ENCODE results near the gene OLFM1. TPM values are rescaled to one million over a fixed set of nuclear protein-coding genes. Genes with fewer than 3 reads are reported as not detected.

The OLFM1 gene
- total and polyA plus RNA-seq, 2 of the 4 experiments (the other 2 are of a cell fraction), result 0.36 to 0.38 TPM

DNA sequence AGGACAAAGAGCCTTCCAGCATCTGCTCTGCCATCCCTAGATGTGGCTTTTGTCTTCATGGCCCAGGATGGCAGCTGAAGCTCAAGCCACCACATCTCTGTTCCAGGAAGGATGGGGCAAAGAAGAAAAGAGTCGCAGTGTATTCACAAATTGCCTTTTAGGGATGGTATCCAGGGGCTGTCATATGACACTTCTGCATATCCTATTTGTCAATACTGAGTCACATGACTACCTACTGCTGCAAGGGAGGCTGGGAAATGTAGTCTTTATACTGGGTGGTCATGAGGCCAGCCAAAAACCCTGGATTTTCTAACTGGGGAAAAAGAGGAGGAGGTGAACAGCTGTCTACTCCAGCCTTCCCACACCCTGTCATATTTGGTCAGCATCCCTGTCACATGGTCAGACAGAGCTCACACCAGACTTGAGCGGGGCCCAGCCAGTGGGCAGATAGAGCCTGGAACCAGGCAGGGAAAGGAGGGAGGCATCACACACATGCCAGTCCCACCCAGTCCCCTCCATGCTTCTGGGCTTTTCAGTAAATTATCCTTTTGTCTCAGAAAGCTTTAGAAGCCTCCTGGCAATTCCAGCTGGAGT is 52.0 kb downstream of the OLFM1 start:
- in situ Hi-C loops (cut with MboI; ENCODE audit: low sequenced_read_pairs) (no loop called here), intact Hi-C loops (cut with micrococcal nuclease) (no loop called here), dilution Hi-C loops (cut with HindIII; ENCODE audit: low sequenced_read_pairs, unreplicated experiment) (no loop called here)
- H3K23ac ChIP-seq (ENCODE audit: low read depth, low read length), result no peak overlapping the region
- H3K14ac ChIP-seq (replicated peaks; ENCODE audit: low read depth, low read length), result no peak overlapping the region
- BruUV-seq (replicated peaks), result no TSS peak
- no peaks in the 10 kb centered on the region for H3K9me1 ChIP-seq (ENCODE audit: insufficient read depth, low read length)
- DNase-seq (no peak), ATAC-seq (ENCODE audit: low read depth) (no peak)
- WGBS, 2 experiments (ENCODE audit: extremely low coverage in 2 of 2, insufficient read length in 1 of 2), result no CpG with 5 or more reads among the region's 2 CpGs
- no peak overlapping the region for H3K56ac ChIP-seq (ENCODE audit: extremely low read depth, insufficient read depth, low read length)
- no peak overlapping the region for H3K18ac ChIP-seq (ENCODE audit: low read depth, low read length)
- H3K4me1 ChIP-seq (ENCODE audit: control insufficient read depth, insufficient read depth, low read length), result no peaks in the 10 kb centered on the region
- no peak overlapping the region for H2BK20ac ChIP-seq (ENCODE audit: low read depth, low read length)
- H3K9me3 ChIP-seq (ENCODE audit: control insufficient read depth, insufficient read depth, low read length), result peaks cover 37% of the 10 kb centered on the region
- H3K9ac ChIP-seq (ENCODE audit: low read depth, low read length), result no peak overlapping the region
- H2BK5ac ChIP-seq (ENCODE audit: low read depth, low read length, poor library complexity, severe bottlenecking), result no peak overlapping the region
- H3K36me3 ChIP-seq (ENCODE audit: control insufficient read depth, insufficient read depth, low read length), result no peaks in the 10 kb centered on the region
- no peak overlapping the region for H4K91ac ChIP-seq (ENCODE audit: insufficient read depth, low read depth, low read length)
- H3K4me3 ChIP-seq (ENCODE audit: insufficient read depth, low read depth, low read length), result no peak overlapping the region
- no peak overlapping the region for H2AK9ac ChIP-seq (replicated peaks; ENCODE audit: low read depth, low read length, poor library complexity)
- no peak overlapping the region for H4K8ac ChIP-seq (ENCODE audit: low read depth in 2 of 2, low read length in 2 of 2)
- H2BK15ac ChIP-seq (ENCODE audit: low read depth, low read length), result no peak overlapping the region
- CTCF ChIA-PET, result no interaction called here
- H3K4me2 ChIP-seq (ENCODE audit: low read depth, low read length), result no peak overlapping the region
- no peak overlapping the region for H2AK5ac ChIP-seq (ENCODE audit: low read depth, low read length)
- no peak overlapping the region for H2AFZ ChIP-seq (replicated peaks; ENCODE audit: low read length, poor library complexity)
- H3K27ac ChIP-seq (ENCODE audit: insufficient read depth, low read length), result no peak overlapping the region
- H3K27me3 ChIP-seq (ENCODE audit: control insufficient read depth, insufficient read depth, low read length), result no peaks in the 10 kb centered on the region
- H2BK120ac ChIP-seq (ENCODE audit: low read depth, low read length), result no peak overlapping the region
- H3K4ac ChIP-seq (ENCODE audit: low read depth, low read length), result no peak overlapping the region
- POLR2A ChIA-PET (ENCODE audit: unreplicated experiment), result no interaction called here
- H3K79me1 ChIP-seq (ENCODE audit: low read depth in 1 of 2, low read length in 2 of 2), result no peaks in the 10 kb centered on the region
- no peak overlapping the region for H4K5ac ChIP-seq (ENCODE audit: low read depth, low read length)
- no peak for TF ChIP-seq RFX5 (IDR thresholded peaks at IDR 0.05; ENCODE audit: low read depth, low read length)
- TF ChIP-seq, protein P1, sequence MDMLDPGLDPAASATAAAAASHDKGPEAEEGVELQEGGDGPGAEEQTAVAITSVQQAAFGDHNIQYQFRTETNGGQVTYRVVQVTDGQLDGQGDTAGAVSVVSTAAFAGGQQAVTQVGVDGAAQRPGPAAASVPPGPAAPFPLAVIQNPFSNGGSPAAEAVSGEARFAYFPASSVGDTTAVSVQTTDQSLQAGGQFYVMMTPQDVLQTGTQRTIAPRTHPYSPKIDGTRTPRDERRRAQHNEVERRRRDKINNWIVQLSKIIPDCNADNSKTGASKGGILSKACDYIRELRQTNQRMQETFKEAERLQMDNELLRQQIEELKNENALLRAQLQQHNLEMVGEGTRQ (IDR thresholded peaks at IDR 0.05; ENCODE audit: low read depth, low read length), result peak; percentile 46; the same call in 1 of the 2 replicates
- TF ChIP-seq MAZ (IDR thresholded peaks at IDR 0.05; ENCODE audit: borderline replicate concordance, low read depth, low read length), result no peak
- TF ChIP-seq POLR2A (IDR thresholded peaks at IDR 0.05; ENCODE audit: low read depth, low read length), result no peak
- TF ChIP-seq CHD1 (IDR thresholded peaks at IDR 0.05; ENCODE audit: low read depth, low read length), result no peak
- no peak for TF ChIP-seq NFE2L2 (IDR thresholded peaks at IDR 0.05; ENCODE audit: low read depth, low read length)
- TF ChIP-seq RAD21 (IDR thresholded peaks at IDR 0.05; ENCODE audit: low read length), result no peak
- no peaks in the 10 kb centered on the region for H4K20me1 ChIP-seq (ENCODE audit: insufficient read depth, low read length)

Measured in IMR-90 (cell line).